K562 (cell line): ENCODE measurements around the gene NES. TPM values are rescaled to one million over a fixed set of nuclear protein-coding genes. Genes with fewer than 3 reads are reported as not detected.

Experiments used
- BMI1 ChIP-seq: fragments of 150-350 bp; IDR thresholded peaks from 2 replicates; pipeline ENCODE4 v1.6.1; 2014; ENCODE audit warnings: low read length
- CHAMP1 ChIP-seq: fragments of 450-650 bp; IDR thresholded peaks from 2 replicates; pipeline ENCODE4 v1.6.1; 2016; ENCODE audit warnings: mild to moderate bottlenecking
- CXXC5 ChIP-seq: fragments of 250-450 bp; sonication (Bioruptor Pico); IDR thresholded peaks from 2 replicates; pipeline ENCODE4 v1.8.0; 2022; ENCODE audit warnings: inconsistent platforms, mild to moderate bottlenecking, moderate library complexity
- FOSL1 ChIP-seq: fragments of 200-800 bp; sonication (Bioruptor generic); conservative IDR thresholded peaks from 2 replicates; pipeline ENCODE4 v1.6.1; 2016; ENCODE audit warnings: missing genetic modification characterization, missing compliant biosample characterization
- GATAD2B ChIP-seq: fragments of 450-650 bp; IDR thresholded peaks from 2 replicates; pipeline ENCODE4 v1.6.1; 2017; ENCODE audit warnings: mild to moderate bottlenecking, borderline replicate concordance
- JUND ChIP-seq, 2 experiments: IDR thresholded peaks; 2 replicates in 1 of 2; 3 replicates in 1 of 2; pipeline ENCODE4 v1.6.1; 2011; ENCODE audit warnings: borderline replicate concordance in 2 of 2, low read depth in 2 of 2, low read length in 2 of 2, improper control_type of control experiment in 1 of 2, missing biosample characterization in 1 of 2, missing genetic modification characterization in 1 of 2, missing genetic modification reagents in 1 of 2
- KLF1 ChIP-seq: fragments of 450-650 bp; IDR thresholded peaks from 2 replicates; pipeline ENCODE4 v1.6.1; 2016; ENCODE audit warnings: missing genetic modification characterization, missing compliant biosample characterization
- LCOR ChIP-seq: sonication (generic); formaldehyde crosslinking; IDR thresholded peaks from 2 replicates; pipeline ENCODE4 v1.8.0; 2022; ENCODE audit warnings: mild to moderate bottlenecking, missing genetic modification reagents
- MEF2A ChIP-seq: IDR thresholded peaks from 2 replicates; pipeline ENCODE4 v1.6.1; 2011; ENCODE audit warnings: low read depth, mild to moderate bottlenecking, low read length, moderate library complexity; ENCODE audit not compliant: control insufficient read depth
- NFIC ChIP-seq: fragments of 450-650 bp; IDR thresholded peaks from 2 replicates; pipeline ENCODE4 v1.6.1; 2017; ENCODE audit warnings: mild to moderate bottlenecking, inconsistent platforms
- NKRF ChIP-seq: fragments of 450-650 bp; IDR thresholded peaks from 2 replicates; pipeline ENCODE4 v1.6.1; 2016; ENCODE audit warnings: borderline replicate concordance
- PCBP1 ChIP-seq: fragments of 200-400 bp; formaldehyde crosslinking; IDR thresholded peaks from 2 replicates; pipeline ENCODE4 v1.6.1; 2018; ENCODE audit warnings: mild to moderate bottlenecking, low read depth, low read length; ENCODE audit not compliant: poor library complexity, severe bottlenecking
- POLR3G ChIP-seq: IDR thresholded peaks from 2 replicates; pipeline ENCODE4 v1.6.1; 2011; ENCODE audit not compliant: insufficient read length, insufficient replicate concordance; ENCODE audit errors: extremely low read depth
- RAD51 ChIP-seq: fragments of 450-650 bp; IDR thresholded peaks from 2 replicates; pipeline ENCODE4 v1.7.1; 2016; ENCODE audit warnings: low read depth, mild to moderate bottlenecking, borderline replicate concordance
- TRIM24 ChIP-seq, 2 experiments: fragments of 450-650 bp; IDR thresholded peaks; 2 replicates each; pipeline ENCODE4 v1.6.1; 2016
- ZKSCAN1 ChIP-seq: fragments of 150-350 bp; IDR thresholded peaks from 2 replicates; pipeline ENCODE4 v1.6.1; 2016; ENCODE audit warnings: low read depth, low read length
- ZNF12 ChIP-seq: sonication (generic); formaldehyde crosslinking; IDR thresholded peaks from 2 replicates; pipeline ENCODE4 v1.4.0; 2020; ENCODE audit warnings: mild to moderate bottlenecking, missing genetic modification reagents
- ZNF165 ChIP-seq: fragments of 250-450 bp; sonication (Bioruptor Pico); IDR thresholded peaks from 2 replicates; pipeline ENCODE4 v1.4.0; 2020; ENCODE audit warnings: borderline replicate concordance
- ZNF224 ChIP-seq: sonication (generic); formaldehyde crosslinking; IDR thresholded peaks from 2 replicates; pipeline ENCODE4 v1.8.0; 2022; ENCODE audit warnings: mild to moderate bottlenecking, missing genetic modification reagents
- polyA plus RNA-seq, 8 experiments: library from polyadenylated mRNA; depleted of rRNA in 4 of 8; stranded (reverse) in 5 of 8; unstranded in 3 of 8; fragments of >200 nt; fragmentation: Nextera tagmentation in 2 of 8; fragmentation: Illumina TruSeq in 1 of 8; extraction: Ambion mirVana in 2 of 8; extraction: Trizol in 1 of 8; gene quantifications; 2 replicates each; pipeline versions ENCODE4 v1.2.1 to v1.2.3, GENCODE V29; 2011 to 2014; ENCODE audit warnings: inconsistent platforms in 1 of 8, missing spikeins in 1 of 8
- total RNA-seq, 7 experiments: library from RNA; depleted of rRNA in 6 of 7; stranded (reverse); fragments of >200 nt in 6 of 7; fragmentation: Illumina TruSeq in 2 of 7; extraction: Trizol in 2 of 7; gene quantifications; 2 replicates each; pipeline versions ENCODE4 v1.2.1 to v1.2.3, GENCODE V29; 2011 to 2021; ENCODE audit warnings: low replicate concordance in 1 of 7
- TF ChIP-seq, protein P1 (sequence below): fragments of 450-650 bp; IDR thresholded peaks from one replicate; pipeline ENCODE4 v1.6.1; 2018; ENCODE audit warnings: mild to moderate bottlenecking, moderate library complexity; ENCODE audit not compliant: partially characterized antibody
- TF ChIP-seq, protein P2 (sequence below): sonication (generic); formaldehyde crosslinking; IDR thresholded peaks from 2 replicates; pipeline ENCODE4 v1.8.0; 2022; ENCODE audit warnings: mild to moderate bottlenecking, low read depth, missing genetic modification reagents

The NES gene
- total and polyA plus RNA-seq, 9 of the 15 experiments (the other 6 are each of a cell fraction or from before 2014, with no cell fraction given), result 0.10 to 8.6 (median 4.2) TPM

DNA sequence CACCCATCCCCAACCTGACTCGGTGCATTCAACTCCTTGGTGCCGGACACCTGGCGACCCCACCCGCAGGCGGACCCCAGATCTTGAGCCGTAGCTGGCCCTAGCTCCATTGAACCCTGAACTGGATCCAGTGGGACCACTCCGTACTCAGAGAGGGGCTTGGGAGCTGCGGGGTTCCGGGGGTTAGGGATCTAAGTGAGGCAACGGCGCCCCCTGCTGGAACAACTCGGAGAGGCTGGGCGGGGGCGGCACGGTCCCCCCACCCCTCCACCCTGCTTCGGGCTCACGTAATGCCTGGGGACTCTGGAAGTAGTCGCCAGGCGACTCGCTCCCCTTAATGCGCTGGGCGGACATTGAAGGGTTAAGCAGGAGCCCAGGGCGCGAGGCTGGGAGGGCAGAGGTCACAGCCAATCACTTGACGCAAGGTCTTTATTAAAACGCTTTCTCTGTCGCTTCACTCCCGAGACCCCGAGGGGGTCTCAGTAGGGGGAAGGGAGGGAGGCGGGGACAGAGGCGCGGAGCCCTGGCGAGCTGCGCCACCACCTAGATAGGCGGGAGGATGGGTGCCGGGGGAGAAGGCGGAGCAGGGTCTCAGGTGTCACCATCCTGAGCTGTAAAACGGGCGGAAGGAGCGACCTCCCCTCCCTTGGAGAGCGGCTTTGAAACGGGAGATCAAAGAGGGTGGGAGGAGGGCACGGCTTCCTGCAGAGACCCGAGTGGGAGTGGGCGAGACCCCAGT, 28.9 kb upstream of the NES start (continued):
- peak; percentile 24; the same call in 1 of the 2 replicates for TF ChIP-seq JUND (IDR thresholded peaks at IDR 0.05; ENCODE audit: borderline replicate concordance, low read depth, low read length)
- TF ChIP-seq JUND (tag; IDR thresholded peaks at IDR 0.05; ENCODE audit: borderline replicate concordance, low read depth, low read length), result no peak; the same call in 2 of the 3 replicates
- no peak for TF ChIP-seq TRIM24 (IDR thresholded peaks at IDR 0.05)
- TF ChIP-seq PCBP1, result no peak
- no peak for TF ChIP-seq ZNF224 (CRISPR knock-in tag)
- TF ChIP-seq, protein P1, sequence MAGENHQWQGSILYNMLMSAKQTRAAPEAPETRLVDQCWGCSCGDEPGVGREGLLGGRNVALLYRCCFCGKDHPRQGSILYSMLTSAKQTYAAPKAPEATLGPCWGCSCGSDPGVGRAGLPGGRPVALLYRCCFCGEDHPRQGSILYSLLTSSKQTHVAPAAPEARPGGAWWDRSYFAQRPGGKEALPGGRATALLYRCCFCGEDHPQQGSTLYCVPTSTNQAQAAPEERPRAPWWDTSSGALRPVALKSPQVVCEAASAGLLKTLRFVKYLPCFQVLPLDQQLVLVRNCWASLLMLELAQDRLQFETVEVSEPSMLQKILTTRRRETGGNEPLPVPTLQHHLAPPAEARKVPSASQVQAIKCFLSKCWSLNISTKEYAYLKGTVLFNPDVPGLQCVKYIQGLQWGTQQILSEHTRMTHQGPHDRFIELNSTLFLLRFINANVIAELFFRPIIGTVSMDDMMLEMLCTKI, result no peak
- TF ChIP-seq POLR3G, result no peak
- no peak for TF ChIP-seq FOSL1 (tag)
- TF ChIP-seq CXXC5 (CRISPR knock-in tag), result peak; percentile 40
- no peak for TF ChIP-seq ZNF12 (CRISPR knock-in tag)
- TF ChIP-seq RAD51, result no peak
- no peak for TF ChIP-seq ZKSCAN1
- TF ChIP-seq NKRF, result no peak
- no peak for TF ChIP-seq GATAD2B
- no peak for TF ChIP-seq BMI1
- peak; percentile 83 for TF ChIP-seq LCOR (CRISPR knock-in tag)
- no peak for TF ChIP-seq KLF1
- no peak for TF ChIP-seq NFIC
- TF ChIP-seq MEF2A, result no peak
- TF ChIP-seq, protein P2, sequence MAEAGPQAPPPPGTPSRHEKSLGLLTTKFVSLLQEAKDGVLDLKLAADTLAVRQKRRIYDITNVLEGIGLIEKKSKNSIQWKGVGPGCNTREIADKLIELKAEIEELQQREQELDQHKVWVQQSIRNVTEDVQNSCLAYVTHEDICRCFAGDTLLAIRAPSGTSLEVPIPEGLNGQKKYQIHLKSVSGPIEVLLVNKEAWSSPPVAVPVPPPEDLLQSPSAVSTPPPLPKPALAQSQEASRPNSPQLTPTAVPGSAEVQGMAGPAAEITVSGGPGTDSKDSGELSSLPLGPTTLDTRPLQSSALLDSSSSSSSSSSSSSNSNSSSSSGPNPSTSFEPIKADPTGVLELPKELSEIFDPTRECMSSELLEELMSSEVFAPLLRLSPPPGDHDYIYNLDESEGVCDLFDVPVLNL, result no peak
- no peak for TF ChIP-seq CHAMP1
- TF ChIP-seq ZNF165 (CRISPR knock-in tag), result no peak
